K562 (cell line): ENCODE data around the gene HIVEP1. TPM values are rescaled to one million over a fixed set of nuclear protein-coding genes. Genes with fewer than 3 reads are reported as not detected.

Source experiments
- ATAC-seq: fragments of 200-7000 bp; cut with Tn5 transposase; 3 replicates; pipeline ENCODE4 v1.9.1; 2020; ENCODE audit warnings: moderate library complexity
- BruUV-seq: library from RNA; stranded (reverse); fragments of 400-500 nt; replicated peaks from 2 replicates; lab custom pipeline; 2021; lab: Mats Ljungman, UMichigan
- CTCF ChIA-PET: fragments of 300-600 bp; formaldehyde crosslinking; extraction: SDS; loops from one replicate; lab custom pipeline; 2021; ENCODE audit warnings: low intra/inter-chr PET ratio; lab: Yijun Ruan, JAX
- POLR2A ChIA-PET: fragments of 300-600, 350-650 bp; sonication (Branson Sonifier 250); formaldehyde crosslinking; extraction: SDS; loops from one replicate; lab custom pipeline; 2021; ENCODE audit warnings: antibody characterized with exemption, inconsistent platforms; lab: Yijun Ruan, JAX
- DNase-seq, 4 experiments: peaks; one replicate each; pipeline versions ENCODE4 v3.0.0 to v3.0.0-alpha.2; 2011 to 2018; ENCODE audit warnings: low spot score in 3 of 4, mixed read lengths in 3 of 4; ENCODE audit errors: extremely low read depth in 1 of 4
- FAIRE-seq: peaks from 2 replicates; lab custom pipeline; 2011; peaks lifted over from hg19 to GRCh38; lab: Jason Lieb, UNC
- H2AFZ ChIP-seq: 2 replicates; pipeline ENCODE4 v1.6.0; 2011; ENCODE audit warnings: low read depth, low read length, control low read depth, inconsistent platforms
- H3K27ac ChIP-seq: fragments of 200-600 bp; 3 replicates; pipeline ENCODE4 v1.8.0; 2011; ENCODE audit warnings: low read depth, mild to moderate bottlenecking, control low read depth, inconsistent platforms, low read length, moderate library complexity, mixed read lengths; ENCODE audit errors: extremely low read depth
- H3K27me3 ChIP-seq, 2 experiments: fragments of 300-600 bp in 1 of 2; 2 replicates in 1 of 2; 3 replicates in 1 of 2; pipeline versions ENCODE4 v1.6.0 to v1.8.0; 2011; ENCODE audit warnings: inconsistent platforms in 2 of 2, low read length in 2 of 2, mild to moderate bottlenecking in 1 of 2, mixed read lengths in 1 of 2, moderate library complexity in 1 of 2; ENCODE audit not compliant: control insufficient read depth in 2 of 2, insufficient read depth in 2 of 2
- H3K36me3 ChIP-seq: fragments of 300-600 bp; 3 replicates; pipeline ENCODE4 v1.8.0; 2011; ENCODE audit warnings: mild to moderate bottlenecking, low read length, inconsistent platforms; ENCODE audit not compliant: control insufficient read depth, insufficient read depth
- H3K4me1 ChIP-seq, 2 experiments: fragments of 200-600 bp in 1 of 2; replicated peaks in 1 of 2; 2 replicates in 1 of 2; 3 replicates in 1 of 2; pipeline versions ENCODE4 v1.5.1 to v1.8.0; 2011; ENCODE audit warnings: inconsistent platforms in 2 of 2, low read length in 2 of 2, mild to moderate bottlenecking in 1 of 2, mixed read lengths in 1 of 2, moderate library complexity in 1 of 2; ENCODE audit not compliant: control insufficient read depth in 2 of 2, insufficient read depth in 2 of 2
- H3K4me2 ChIP-seq: 2 replicates; pipeline ENCODE4 v1.6.1; 2011; ENCODE audit warnings: low read length, control low read depth, inconsistent platforms, mixed read lengths; ENCODE audit not compliant: insufficient read depth
- H3K4me3 ChIP-seq: fragments of 200-600 bp; sonication (generic), shearing (Covaris generic); 2 replicates; pipeline ENCODE4 v1.5.1; 2016; ENCODE audit warnings: control low read depth, inconsistent platforms
- H3K79me2 ChIP-seq: fragments of 200-600 bp; 3 replicates; pipeline ENCODE4 v1.8.0; 2011; ENCODE audit warnings: low read length, inconsistent platforms; ENCODE audit not compliant: control insufficient read depth, insufficient read depth
- H3K9ac ChIP-seq, 2 experiments: 2 replicates each; pipeline versions ENCODE4 v1.6.0 to v1.6.1; 2011; ENCODE audit warnings: low read depth in 2 of 2, low read length in 2 of 2, control low read depth in 1 of 2, inconsistent platforms in 1 of 2, mild to moderate bottlenecking in 1 of 2, mixed read lengths in 1 of 2; ENCODE audit not compliant: insufficient read depth in 1 of 2
- H3K9me1 ChIP-seq: one replicate; pipeline ENCODE4 v1.6.0; 2011; ENCODE audit warnings: inconsistent platforms, mild to moderate bottlenecking, low read length, moderate library complexity; ENCODE audit not compliant: control insufficient read depth, insufficient read depth
- H3K9me3 ChIP-seq: replicated peaks from 2 replicates; pipeline ENCODE4 v1.5.1; 2011; ENCODE audit warnings: low read depth, low read length, inconsistent platforms; ENCODE audit not compliant: control insufficient read depth, insufficient read depth
- H4K20me1 ChIP-seq: replicated peaks from 2 replicates; pipeline ENCODE4 v1.6.1; 2011; ENCODE audit warnings: low read length, inconsistent platforms, mixed read lengths; ENCODE audit not compliant: control insufficient read depth, insufficient read depth
- BRCA1 ChIP-seq, 2 experiments: fragments of 450-650 bp in 1 of 2; sonication (generic) in 1 of 2; formaldehyde crosslinking in 1 of 2; IDR thresholded peaks; 2 replicates each; pipeline versions ENCODE4 v1.5.0 to v1.6.1; 2017 to 2020; ENCODE audit warnings: mild to moderate bottlenecking in 1 of 2, missing genetic modification reagents in 1 of 2
- E2F3 ChIP-seq: fragments of 250-450 bp; sonication (Bioruptor Pico); IDR thresholded peaks from 2 replicates; pipeline ENCODE4 v1.4.0; 2020; ENCODE audit warnings: mild to moderate bottlenecking
- EP300 ChIP-seq: IDR thresholded peaks from 2 replicates; pipeline ENCODE4 v1.6.1; 2012; ENCODE audit warnings: low read length, improper control_type of control experiment
- HNRNPK ChIP-seq: fragments of 200-400 bp; formaldehyde crosslinking; IDR thresholded peaks from one replicate; pipeline ENCODE4 v1.6.1; 2018; ENCODE audit warnings: mild to moderate bottlenecking, low read depth, low read length; ENCODE audit not compliant: poor library complexity, severe bottlenecking
- KAT8 ChIP-seq: fragments of 450-650 bp; IDR thresholded peaks from 2 replicates; pipeline ENCODE4 v1.6.1; 2016; ENCODE audit warnings: low read depth, mild to moderate bottlenecking
- MEF2A ChIP-seq: IDR thresholded peaks from 2 replicates; pipeline ENCODE4 v1.6.1; 2011; ENCODE audit warnings: low read depth, mild to moderate bottlenecking, low read length, moderate library complexity; ENCODE audit not compliant: control insufficient read depth
- MEF2D ChIP-seq: conservative IDR thresholded peaks from 2 replicates; pipeline ENCODE4 v1.6.1; 2016; ENCODE audit warnings: low read depth, missing genetic modification characterization, missing compliant biosample characterization
- PML ChIP-seq: IDR thresholded peaks from 2 replicates; pipeline ENCODE4 v1.6.1; 2012; ENCODE audit warnings: low read length, inconsistent platforms
- PTRF ChIP-seq: fragments of 450-650 bp; IDR thresholded peaks from 2 replicates; pipeline ENCODE4 v1.6.1; 2016; ENCODE audit warnings: mild to moderate bottlenecking, missing genetic modification characterization, missing compliant biosample characterization
- SPI1 ChIP-seq: IDR thresholded peaks from 2 replicates; pipeline ENCODE4 v1.6.1; 2011; ENCODE audit warnings: low read depth, low read length, control low read depth, borderline replicate concordance
- TCF7L2 ChIP-seq: fragments of 150-350 bp; IDR thresholded peaks from 2 replicates; pipeline ENCODE4 v1.6.1; 2016; ENCODE audit warnings: low read depth, mild to moderate bottlenecking, low read length, moderate library complexity
- TEAD4 ChIP-seq, 2 experiments: sonication (generic) in 1 of 2; formaldehyde crosslinking in 1 of 2; IDR thresholded peaks; 2 replicates each; pipeline versions ENCODE4 v1.6.1 to v1.8.0; 2012 to 2022; ENCODE audit warnings: borderline replicate concordance in 1 of 2, inconsistent platforms in 1 of 2, low read length in 1 of 2, mild to moderate bottlenecking in 1 of 2, missing genetic modification reagents in 1 of 2
- TFAP4 ChIP-seq: sonication (generic); formaldehyde crosslinking; IDR thresholded peaks from 2 replicates; pipeline ENCODE4 v1.8.0; 2022; ENCODE audit warnings: missing genetic modification reagents, mild to moderate bottlenecking, moderate library complexity, borderline replicate concordance
- ZKSCAN3 ChIP-seq: fragments of 250-450 bp; sonication (Bioruptor Pico); IDR thresholded peaks from 2 replicates; pipeline ENCODE4 v1.4.0; 2020
- ZNF174 ChIP-seq: fragments of 250-450 bp; sonication (Bioruptor Pico); IDR thresholded peaks from 2 replicates; pipeline ENCODE4 v1.4.0; 2020; ENCODE audit warnings: mild to moderate bottlenecking
- ZNF609 ChIP-seq: sonication (generic); formaldehyde crosslinking; IDR thresholded peaks from 2 replicates; pipeline ENCODE4 v1.8.1; 2023; ENCODE audit warnings: missing genetic modification reagents, mild to moderate bottlenecking, borderline replicate concordance
- WGBS: fragments of 100-300 bp; shearing (Covaris generic); methylation state at CpG from one replicate; pipeline ENCODE4 v1.1.6; 2016; ENCODE audit warnings: low coverage, mixed read lengths; ENCODE audit not compliant: insufficient coverage; ENCODE audit errors: missing lambda C conversion rate; 5-methylcytosine and 5-hydroxymethylcytosine counted together
- in situ Hi-C: fragments of 300-500 bp; cut with MboI; formaldehyde crosslinking; loops from 4 replicates; pipeline ENCODE4 v1.15.0; 2018; ENCODE audit warnings: inconsistent platforms, mixed read lengths
- intact Hi-C: fragments of 100-400 bp; cut with micrococcal nuclease; formaldehyde crosslinking; loops from 2 replicates; pipeline ENCODE4 v1.14.2; 2022
- polyA plus RNA-seq, 8 experiments: library from polyadenylated mRNA; depleted of rRNA in 4 of 8; stranded (reverse) in 5 of 8; unstranded in 3 of 8; fragments of >200 nt; fragmentation: Nextera tagmentation in 2 of 8; fragmentation: Illumina TruSeq in 1 of 8; extraction: Ambion mirVana in 2 of 8; extraction: Trizol in 1 of 8; gene quantifications; 2 replicates each; pipeline versions ENCODE4 v1.2.1 to v1.2.3, GENCODE V29; 2011 to 2014; ENCODE audit warnings: inconsistent platforms in 1 of 8, missing spikeins in 1 of 8
- total RNA-seq, 7 experiments: library from RNA; depleted of rRNA in 6 of 7; stranded (reverse); fragments of >200 nt in 6 of 7; fragmentation: Illumina TruSeq in 2 of 7; extraction: Trizol in 2 of 7; gene quantifications; 2 replicates each; pipeline versions ENCODE4 v1.2.1 to v1.2.3, GENCODE V29; 2011 to 2021; ENCODE audit warnings: low replicate concordance in 1 of 7
- TF ChIP-seq, protein P1 (sequence below): fragments of 450-650 bp; formaldehyde crosslinking; IDR thresholded peaks from 2 replicates; pipeline ENCODE4 v1.4.0; 2020; ENCODE audit warnings: mild to moderate bottlenecking

Gene HIVEP1
- total and polyA plus RNA-seq, 9 of the 15 experiments (the other 6 are each of a cell fraction or from before 2014, with no cell fraction given), result 6.0 to 33.3 (median 21.7) TPM

DNA sequence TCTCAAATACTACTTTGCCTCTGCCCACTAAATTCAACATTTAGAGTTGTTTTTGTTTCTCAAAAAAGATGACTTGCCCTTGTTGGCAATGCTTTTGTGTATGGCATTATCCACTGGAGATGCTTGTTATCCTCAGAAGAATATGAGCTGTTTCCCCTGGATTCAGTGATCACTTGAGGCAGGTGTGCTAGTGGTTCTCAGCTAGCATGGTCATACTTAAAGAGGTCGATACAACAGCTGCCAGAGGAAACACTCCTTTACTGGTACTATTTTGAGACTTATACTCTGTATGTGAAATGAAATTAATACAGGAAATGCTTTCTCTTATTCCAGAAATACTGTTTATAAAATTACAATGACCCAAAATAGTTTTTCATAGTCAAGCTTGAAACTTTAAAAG is 122.5 kb downstream of the HIVEP1 start:
- DNase-seq (no peak), ATAC-seq (no peak), FAIRE-seq (no peak)
- H2AFZ ChIP-seq, result no peak overlapping the region
- H3K36me3 ChIP-seq, result peaks cover 69% of the 10 kb centered on the region
- H3K9ac ChIP-seq, result no peak overlapping the region
- no peak overlapping the region for H3K4me3 ChIP-seq
- H3K79me2 ChIP-seq, result no peaks in the 10 kb centered on the region
- BruUV-seq, result no TSS peak
- ChIA-PET CTCF (no interaction called here), POLR2A (interaction anchor here (0.8 to 1.8 kb wide), 3 partner anchors 9 to 19 kb away, joined by 3 to 6 read pairs (median 4); no protein-coding TSS in a partner anchor)
- H3K4me2 ChIP-seq, result no peak overlapping the region
- H3K9me3 ChIP-seq, result no peaks in the 10 kb centered on the region; the same call in 1 of the 2 replicates
- H3K27ac ChIP-seq, result no peak overlapping the region
- no peaks in the 10 kb centered on the region for H4K20me1 ChIP-seq
- no peaks in the 10 kb centered on the region for H3K27me3 ChIP-seq
- H3K4me1 ChIP-seq, result no peaks in the 10 kb centered on the region
- in situ Hi-C loops, result no loop called here
- WGBS, result 87% methylated on average over 1 of the region's 1 CpG
- intact Hi-C loops, result no loop called here
- H3K9me1 ChIP-seq, result no peaks in the 10 kb centered on the region
- no peak for TF ChIP-seq TCF7L2
- TF ChIP-seq E2F3 (CRISPR knock-in tag), result no peak
- no peak for TF ChIP-seq ZKSCAN3 (CRISPR knock-in tag)
- TF ChIP-seq ZNF609 (CRISPR knock-in tag), result no peak
- no peak for TF ChIP-seq ZNF174 (CRISPR knock-in tag)
- no peak for TF ChIP-seq MEF2A
- no peak for TF ChIP-seq MEF2D (tag)
- no peak for TF ChIP-seq EP300
- TF ChIP-seq BRCA1 (IDR thresholded peaks at IDR 0.05), result no peak
- TF ChIP-seq BRCA1 (CRISPR knock-in tag; IDR thresholded peaks at IDR 0.05), result no peak
- TF ChIP-seq, protein P1, sequence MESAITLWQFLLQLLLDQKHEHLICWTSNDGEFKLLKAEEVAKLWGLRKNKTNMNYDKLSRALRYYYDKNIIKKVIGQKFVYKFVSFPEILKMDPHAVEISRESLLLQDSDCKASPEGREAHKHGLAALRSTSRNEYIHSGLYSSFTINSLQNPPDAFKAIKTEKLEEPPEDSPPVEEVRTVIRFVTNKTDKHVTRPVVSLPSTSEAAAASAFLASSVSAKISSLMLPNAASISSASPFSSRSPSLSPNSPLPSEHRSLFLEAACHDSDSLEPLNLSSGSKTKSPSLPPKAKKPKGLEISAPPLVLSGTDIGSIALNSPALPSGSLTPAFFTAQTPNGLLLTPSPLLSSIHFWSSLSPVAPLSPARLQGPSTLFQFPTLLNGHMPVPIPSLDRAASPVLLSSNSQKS, result no peak
- no peak for TF ChIP-seq KAT8
- no peak for TF ChIP-seq HNRNPK
- no peak for TF ChIP-seq SPI1
- no peak for TF ChIP-seq TFAP4 (CRISPR knock-in tag)
- no peak for TF ChIP-seq PML
- TF ChIP-seq PTRF (tag), result no peak
- TF ChIP-seq TEAD4 (IDR thresholded peaks at IDR 0.05; ENCODE audit: low read length), result no peak
- no peak for TF ChIP-seq TEAD4 (CRISPR knock-in tag; IDR thresholded peaks at IDR 0.05; ENCODE audit: borderline replicate concordance)
